GM23338 (cell line): ENCODE results near the gene RECQL5. TPM values are rescaled to one million over a fixed set of nuclear protein-coding genes. Genes with fewer than 3 reads are reported as not detected.

Source experiments
- ATAC-seq: fragments of 200-7000 bp; cut with Tn5 transposase; 3 replicates; pipeline ENCODE4 v1.9.1; 2020
- DNase-seq: peaks from one replicate; pipeline ENCODE4 v3.0.0-alpha.2; 2015; ENCODE audit warnings: low spot score
- H2AFZ ChIP-seq: fragments of 200-600 bp; sonication (generic); 2 replicates; pipeline ENCODE4 v1.8.0; 2016; ENCODE audit warnings: antibody characterized with exemption, mild to moderate bottlenecking, moderate library complexity
- H3F3A ChIP-seq: fragments of 200-600 bp; sonication (generic); replicated peaks from 2 replicates; pipeline ENCODE4 v1.8.0; 2017; ENCODE audit warnings: antibody characterized with exemption, mixed run types, low read depth
- H3K27ac ChIP-seq: fragments of 200-600 bp; sonication (generic); 2 replicates; pipeline ENCODE4 v1.6.1; 2016; ENCODE audit warnings: low read depth
- H3K27me3 ChIP-seq: fragments of 200-600 bp; sonication (generic); 2 replicates; pipeline ENCODE4 v1.8.0; 2016; ENCODE audit warnings: mild to moderate bottlenecking, mixed run types, moderate library complexity; ENCODE audit not compliant: insufficient read depth
- H3K36me3 ChIP-seq: fragments of 200-600 bp; sonication (generic); 2 replicates; pipeline ENCODE4 v1.8.0; 2016; ENCODE audit warnings: mild to moderate bottlenecking; ENCODE audit not compliant: insufficient read depth
- H3K4me1 ChIP-seq: fragments of 200-600 bp; sonication (generic); 2 replicates; pipeline ENCODE4 v1.8.0; 2016; ENCODE audit warnings: mild to moderate bottlenecking, moderate library complexity; ENCODE audit not compliant: insufficient read depth
- H3K4me2 ChIP-seq: fragments of 200-600 bp; sonication (generic); 2 replicates; pipeline ENCODE4 v1.7.1; 2017; ENCODE audit warnings: mixed run types
- H3K4me3 ChIP-seq: fragments of 200-600 bp; sonication (generic); 2 replicates; pipeline ENCODE4 v1.6.1; 2016; ENCODE audit warnings: mixed run types
- H3K79me2 ChIP-seq: fragments of 200-600 bp; sonication (generic); replicated peaks from 2 replicates; pipeline ENCODE4 v1.8.0; 2017; ENCODE audit warnings: mild to moderate bottlenecking; ENCODE audit not compliant: insufficient read depth
- H3K9me2 ChIP-seq: fragments of 200-600 bp; sonication (generic); 2 replicates; pipeline ENCODE4 v1.8.0; 2017; ENCODE audit not compliant: insufficient read depth
- H4K20me1 ChIP-seq: fragments of 200-600 bp; sonication (generic); replicated peaks from 2 replicates; pipeline ENCODE4 v1.8.0; 2017; ENCODE audit warnings: mild to moderate bottlenecking; ENCODE audit not compliant: insufficient read depth
- H3K27ac Mint-ChIP-seq: 2 replicates; pipeline ENCODE4 v1.8.0; 2020; ENCODE audit warnings: inconsistent platforms, mild to moderate bottlenecking, moderate library complexity, mixed read lengths
- H3K27me3 Mint-ChIP-seq: 3 replicates; pipeline ENCODE4 v1.8.0; 2022; ENCODE audit warnings: low read depth, mild to moderate bottlenecking, moderate library complexity, mixed read lengths, inconsistent platforms; ENCODE audit not compliant: insufficient read depth, poor library complexity
- H3K36me3 Mint-ChIP-seq: 3 replicates; pipeline ENCODE4 v1.8.0; 2021; ENCODE audit warnings: low read depth, mild to moderate bottlenecking, inconsistent platforms, moderate library complexity, mixed read lengths
- H3K4me1 Mint-ChIP-seq: 3 replicates; pipeline ENCODE4 v1.8.0; 2020; ENCODE audit warnings: mild to moderate bottlenecking, inconsistent platforms, mixed read lengths
- H3K4me3 Mint-ChIP-seq: 3 replicates; pipeline ENCODE4 v1.8.0; 2021; ENCODE audit warnings: moderate library complexity, mild to moderate bottlenecking, inconsistent platforms, mixed read lengths
- H3K9me3 Mint-ChIP-seq: 3 replicates; pipeline ENCODE4 v1.8.0; 2020; ENCODE audit warnings: moderate library complexity, mild to moderate bottlenecking, inconsistent platforms, mixed read lengths
- CREB1 ChIP-seq: fragments of 250-450 bp; sonication (Bioruptor Pico); IDR thresholded peaks from 2 replicates; pipeline ENCODE4 v1.5.0; 2020; ENCODE audit warnings: low read depth, mild to moderate bottlenecking, moderate library complexity
- ETS1 ChIP-seq: IDR thresholded peaks from 2 replicates; pipeline ENCODE4 v1.6.1; 2016; ENCODE audit warnings: antibody characterized with exemption
- EZH2 ChIP-seq: fragments of 200-600 bp; sonication (generic); IDR thresholded peaks from one replicate; pipeline ENCODE4 v1.8.0; 2017; ENCODE audit warnings: antibody characterized with exemption, mild to moderate bottlenecking, low read depth; ENCODE audit not compliant: unreplicated experiment
- EZH2phosphoT487 ChIP-seq: fragments of 200-600 bp; sonication (generic); IDR thresholded peaks from one replicate; pipeline ENCODE4 v1.8.1; 2018; ENCODE audit warnings: antibody characterized with exemption; ENCODE audit not compliant: unreplicated experiment
- JUNB ChIP-seq: IDR thresholded peaks from one replicate; pipeline ENCODE4 v1.6.1; 2016; ENCODE audit warnings: antibody characterized with exemption; ENCODE audit not compliant: unreplicated experiment
- NANOG ChIP-seq: IDR thresholded peaks from 2 replicates; pipeline ENCODE4 v1.6.1; 2016; ENCODE audit warnings: antibody characterized with exemption, borderline replicate concordance
- POLR2AphosphoS5 ChIP-seq: IDR thresholded peaks from 2 replicates; pipeline ENCODE4 v1.6.1; 2016; ENCODE audit warnings: antibody characterized with exemption, low read depth
- STAT1 ChIP-seq: IDR thresholded peaks from one replicate; pipeline ENCODE4 v1.6.1; 2016; ENCODE audit warnings: antibody characterized with exemption; ENCODE audit not compliant: unreplicated experiment
- ZNF114 ChIP-seq: fragments of 250-450 bp; sonication (Bioruptor Pico); IDR thresholded peaks from 2 replicates; pipeline ENCODE4 v1.5.0; 2020; ENCODE audit warnings: mild to moderate bottlenecking, moderate library complexity
- ZNF331 ChIP-seq: fragments of 250-450 bp; sonication (Bioruptor Pico); IDR thresholded peaks from 2 replicates; pipeline ENCODE4 v1.5.0; 2020; ENCODE audit warnings: low read depth, mild to moderate bottlenecking, moderate library complexity
- polyA plus RNA-seq: library from polyadenylated mRNA; unstranded; fragments of >200 nt; fragmentation: Nextera tagmentation; extraction: Ambion mirVana; gene quantifications from 2 replicates; pipeline ENCODE4 v1.2.1, GENCODE V29; 2016
- total RNA-seq: library from RNA; depleted of rRNA; stranded (reverse); fragments of >200 nt; shearing (Covaris generic); gene quantifications from 2 replicates; pipeline ENCODE4 v1.2.3, GENCODE V29; 2014
- TF ChIP-seq, protein P1 (sequence below): fragments of 250-450 bp; sonication (Bioruptor Pico); IDR thresholded peaks from 2 replicates; pipeline ENCODE4 v1.5.0; 2020; ENCODE audit warnings: mild to moderate bottlenecking, moderate library complexity
- TF ChIP-seq, protein P2 (sequence below), 2 experiments: fragments of 200-600 bp in 1 of 2; sonication (generic) in 1 of 2; conservative IDR thresholded peaks; 2 replicates each; pipeline versions ENCODE4 v1.5.1 to v1.6.1; 2016 to 2017; ENCODE audit warnings: antibody characterized with exemption in 2 of 2, low read depth in 2 of 2, mild to moderate bottlenecking in 2 of 2, moderate library complexity in 1 of 2
- TF ChIP-seq, protein P3 (sequence below): IDR thresholded peaks from one replicate; pipeline ENCODE4 v1.6.1; 2018; ENCODE audit warnings: antibody characterized with exemption; ENCODE audit not compliant: unreplicated experiment

Gene RECQL5
- total and polyA plus RNA-seq, 2 experiments from 2014 or later, result 20.0 to 23.3 TPM

DNA sequence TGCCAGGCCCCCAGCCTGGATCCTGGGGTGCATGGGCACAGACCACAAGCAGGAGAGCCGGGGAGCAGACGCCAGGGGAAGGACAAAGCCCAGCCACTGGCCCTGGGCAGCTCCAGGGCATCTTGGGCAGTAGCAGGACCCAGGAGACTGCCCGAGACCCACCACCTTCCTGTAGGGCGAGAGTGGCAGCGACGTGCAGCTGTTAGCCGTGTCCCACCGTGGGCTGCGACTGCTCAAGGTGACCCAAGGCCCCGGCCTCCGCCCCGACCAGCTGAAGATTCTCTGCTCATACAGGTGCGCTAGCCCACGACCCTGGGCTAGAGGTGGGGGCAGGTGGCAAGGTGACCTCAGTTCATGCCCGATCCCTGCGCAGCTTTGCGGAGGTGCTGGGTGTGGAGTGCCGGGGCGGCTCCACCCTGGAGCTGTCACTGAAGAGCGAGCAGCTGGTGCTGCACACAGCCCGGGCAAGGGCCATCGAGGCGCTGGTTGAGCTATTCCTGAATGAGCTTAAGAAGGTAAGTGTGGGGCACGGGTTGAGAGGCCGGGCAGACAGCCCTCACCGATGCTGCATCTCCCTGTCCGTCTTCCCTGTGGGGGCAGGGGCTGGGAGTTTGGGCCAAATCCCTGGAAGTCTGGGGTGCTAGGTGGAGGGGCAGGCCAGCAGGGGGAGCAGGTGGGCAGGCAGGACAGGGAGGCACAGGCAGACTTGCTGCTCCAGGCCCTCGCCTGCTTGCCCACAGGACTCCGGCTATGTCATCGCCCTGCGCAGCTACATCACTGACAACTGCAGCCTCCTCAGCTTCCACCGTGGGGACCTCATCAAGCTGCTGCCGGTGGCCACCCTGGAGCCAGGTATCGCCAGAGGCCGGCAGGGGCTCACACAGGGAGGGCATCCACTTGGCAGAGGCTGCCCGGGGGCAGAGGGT, 47.2 kb downstream of the RECQL5 start:
- Mint-ChIP-seq H3K36me3 (no peaks in the 10 kb centered on the region), H3K4me3 (no peak overlapping the region), H3K9me3 (no peaks in the 10 kb centered on the region; the same call in 2 of the 3 replicates), H3K27me3 (peaks cover 31% of the 10 kb centered on the region), H3K27ac (no peak overlapping the region), H3K4me1 (peaks cover 3% of the 10 kb centered on the region; the same call in 1 of the 3 replicates)
- Histone ChIP-seq H3K4me2 (no peak overlapping the region; the same call in 1 of the 2 replicates), H3K79me2 (no peaks in the 10 kb centered on the region), H4K20me1 (no peaks in the 10 kb centered on the region), H3K4me1 (no peaks in the 10 kb centered on the region), H3K4me3 (no peak overlapping the region), H3K36me3 (no peaks in the 10 kb centered on the region), H3K27ac (no peak overlapping the region), H3F3A (no peaks in the 10 kb centered on the region), H2AFZ (no peak overlapping the region), H3K27me3 (no peaks in the 10 kb centered on the region), H3K9me2 (no peaks in the 10 kb centered on the region)
- TF ChIP-seq POLR2AphosphoS5, result no peak
- peak; percentile 82 for TF ChIP-seq CREB1 (CRISPR knock-in tag)
- TF ChIP-seq ZNF331 (CRISPR knock-in tag), result no peak
- no peak for TF ChIP-seq ETS1
- no peak for TF ChIP-seq STAT1
- TF ChIP-seq, protein P1, sequence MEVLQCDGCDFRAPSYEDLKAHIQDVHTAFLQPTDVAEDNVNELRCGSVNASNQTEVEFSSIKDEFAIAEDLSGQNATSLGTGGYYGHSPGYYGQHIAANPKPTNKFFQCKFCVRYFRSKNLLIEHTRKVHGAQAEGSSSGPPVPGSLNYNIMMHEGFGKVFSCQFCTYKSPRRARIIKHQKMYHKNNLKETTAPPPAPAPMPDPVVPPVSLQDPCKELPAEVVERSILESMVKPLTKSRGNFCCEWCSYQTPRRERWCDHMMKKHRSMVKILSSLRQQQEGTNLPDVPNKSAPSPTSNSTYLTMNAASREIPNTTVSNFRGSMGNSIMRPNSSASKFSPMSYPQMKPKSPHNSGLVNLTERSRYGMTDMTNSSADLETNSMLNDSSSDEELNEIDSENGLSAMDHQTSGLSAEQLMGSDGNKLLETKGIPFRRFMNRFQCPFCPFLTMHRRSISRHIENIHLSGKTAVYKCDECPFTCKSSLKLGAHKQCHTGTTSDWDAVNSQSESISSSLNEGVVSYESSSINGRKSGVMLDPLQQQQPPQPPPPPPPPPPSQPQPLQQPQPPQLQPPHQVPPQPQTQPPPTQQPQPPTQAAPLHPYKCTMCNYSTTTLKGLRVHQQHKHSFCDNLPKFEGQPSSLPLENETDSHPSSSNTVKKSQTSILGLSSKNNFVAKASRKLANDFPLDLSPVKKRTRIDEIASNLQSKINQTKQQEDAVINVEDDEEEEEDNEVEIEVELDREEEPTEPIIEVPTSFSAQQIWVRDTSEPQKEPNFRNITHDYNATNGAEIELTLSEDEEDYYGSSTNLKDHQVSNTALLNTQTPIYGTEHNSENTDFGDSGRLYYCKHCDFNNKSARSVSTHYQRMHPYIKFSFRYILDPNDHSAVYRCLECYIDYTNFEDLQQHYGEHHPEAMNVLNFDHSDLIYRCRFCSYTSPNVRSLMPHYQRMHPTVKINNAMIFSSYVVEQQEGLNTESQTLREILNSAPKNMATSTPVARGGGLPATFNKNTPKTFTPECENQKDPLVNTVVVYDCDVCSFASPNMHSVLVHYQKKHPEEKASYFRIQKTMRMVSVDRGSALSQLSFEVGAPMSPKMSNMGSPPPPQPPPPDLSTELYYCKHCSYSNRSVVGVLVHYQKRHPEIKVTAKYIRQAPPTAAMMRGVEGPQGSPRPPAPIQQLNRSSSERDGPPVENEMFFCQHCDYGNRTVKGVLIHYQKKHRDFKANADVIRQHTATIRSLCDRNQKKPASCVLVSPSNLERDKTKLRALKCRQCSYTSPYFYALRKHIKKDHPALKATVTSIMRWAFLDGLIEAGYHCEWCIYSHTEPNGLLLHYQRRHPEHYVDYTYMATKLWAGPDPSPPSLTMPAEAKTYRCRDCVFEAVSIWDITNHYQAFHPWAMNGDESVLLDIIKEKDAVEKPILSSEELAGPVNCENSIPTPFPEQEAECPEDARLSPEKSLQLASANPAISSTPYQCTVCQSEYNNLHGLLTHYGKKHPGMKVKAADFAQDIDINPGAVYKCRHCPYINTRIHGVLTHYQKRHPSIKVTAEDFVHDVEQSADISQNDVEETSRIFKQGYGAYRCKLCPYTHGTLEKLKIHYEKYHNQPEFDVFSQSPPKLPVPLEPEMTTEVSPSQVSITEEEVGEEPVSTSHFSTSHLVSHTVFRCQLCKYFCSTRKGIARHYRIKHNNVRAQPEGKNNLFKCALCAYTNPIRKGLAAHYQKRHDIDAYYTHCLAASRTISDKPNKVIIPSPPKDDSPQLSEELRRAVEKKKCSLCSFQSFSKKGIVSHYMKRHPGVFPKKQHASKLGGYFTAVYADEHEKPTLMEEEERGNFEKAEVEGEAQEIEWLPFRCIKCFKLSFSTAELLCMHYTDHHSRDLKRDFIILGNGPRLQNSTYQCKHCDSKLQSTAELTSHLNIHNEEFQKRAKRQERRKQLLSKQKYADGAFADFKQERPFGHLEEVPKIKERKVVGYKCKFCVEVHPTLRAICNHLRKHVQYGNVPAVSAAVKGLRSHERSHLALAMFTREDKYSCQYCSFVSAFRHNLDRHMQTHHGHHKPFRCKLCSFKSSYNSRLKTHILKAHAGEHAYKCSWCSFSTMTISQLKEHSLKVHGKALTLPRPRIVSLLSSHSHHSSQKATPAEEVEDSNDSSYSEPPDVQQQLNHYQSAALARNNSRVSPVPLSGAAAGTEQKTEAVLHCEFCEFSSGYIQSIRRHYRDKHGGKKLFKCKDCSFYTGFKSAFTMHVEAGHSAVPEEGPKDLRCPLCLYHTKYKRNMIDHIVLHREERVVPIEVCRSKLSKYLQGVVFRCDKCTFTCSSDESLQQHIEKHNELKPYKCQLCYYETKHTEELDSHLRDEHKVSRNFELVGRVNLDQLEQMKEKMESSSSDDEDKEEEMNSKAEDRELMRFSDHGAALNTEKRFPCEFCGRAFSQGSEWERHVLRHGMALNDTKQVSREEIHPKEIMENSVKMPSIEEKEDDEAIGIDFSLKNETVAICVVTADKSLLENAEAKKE, result no peak
- TF ChIP-seq, protein P2, sequence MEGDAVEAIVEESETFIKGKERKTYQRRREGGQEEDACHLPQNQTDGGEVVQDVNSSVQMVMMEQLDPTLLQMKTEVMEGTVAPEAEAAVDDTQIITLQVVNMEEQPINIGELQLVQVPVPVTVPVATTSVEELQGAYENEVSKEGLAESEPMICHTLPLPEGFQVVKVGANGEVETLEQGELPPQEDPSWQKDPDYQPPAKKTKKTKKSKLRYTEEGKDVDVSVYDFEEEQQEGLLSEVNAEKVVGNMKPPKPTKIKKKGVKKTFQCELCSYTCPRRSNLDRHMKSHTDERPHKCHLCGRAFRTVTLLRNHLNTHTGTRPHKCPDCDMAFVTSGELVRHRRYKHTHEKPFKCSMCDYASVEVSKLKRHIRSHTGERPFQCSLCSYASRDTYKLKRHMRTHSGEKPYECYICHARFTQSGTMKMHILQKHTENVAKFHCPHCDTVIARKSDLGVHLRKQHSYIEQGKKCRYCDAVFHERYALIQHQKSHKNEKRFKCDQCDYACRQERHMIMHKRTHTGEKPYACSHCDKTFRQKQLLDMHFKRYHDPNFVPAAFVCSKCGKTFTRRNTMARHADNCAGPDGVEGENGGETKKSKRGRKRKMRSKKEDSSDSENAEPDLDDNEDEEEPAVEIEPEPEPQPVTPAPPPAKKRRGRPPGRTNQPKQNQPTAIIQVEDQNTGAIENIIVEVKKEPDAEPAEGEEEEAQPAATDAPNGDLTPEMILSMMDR (conservative IDR thresholded peaks at IDR 0.05; ENCODE audit: low read depth in 2 of 2), result peak; percentile 70 to 93
- TF ChIP-seq JUNB, result no peak
- no peak for TF ChIP-seq ZNF114
- TF ChIP-seq, protein P3, sequence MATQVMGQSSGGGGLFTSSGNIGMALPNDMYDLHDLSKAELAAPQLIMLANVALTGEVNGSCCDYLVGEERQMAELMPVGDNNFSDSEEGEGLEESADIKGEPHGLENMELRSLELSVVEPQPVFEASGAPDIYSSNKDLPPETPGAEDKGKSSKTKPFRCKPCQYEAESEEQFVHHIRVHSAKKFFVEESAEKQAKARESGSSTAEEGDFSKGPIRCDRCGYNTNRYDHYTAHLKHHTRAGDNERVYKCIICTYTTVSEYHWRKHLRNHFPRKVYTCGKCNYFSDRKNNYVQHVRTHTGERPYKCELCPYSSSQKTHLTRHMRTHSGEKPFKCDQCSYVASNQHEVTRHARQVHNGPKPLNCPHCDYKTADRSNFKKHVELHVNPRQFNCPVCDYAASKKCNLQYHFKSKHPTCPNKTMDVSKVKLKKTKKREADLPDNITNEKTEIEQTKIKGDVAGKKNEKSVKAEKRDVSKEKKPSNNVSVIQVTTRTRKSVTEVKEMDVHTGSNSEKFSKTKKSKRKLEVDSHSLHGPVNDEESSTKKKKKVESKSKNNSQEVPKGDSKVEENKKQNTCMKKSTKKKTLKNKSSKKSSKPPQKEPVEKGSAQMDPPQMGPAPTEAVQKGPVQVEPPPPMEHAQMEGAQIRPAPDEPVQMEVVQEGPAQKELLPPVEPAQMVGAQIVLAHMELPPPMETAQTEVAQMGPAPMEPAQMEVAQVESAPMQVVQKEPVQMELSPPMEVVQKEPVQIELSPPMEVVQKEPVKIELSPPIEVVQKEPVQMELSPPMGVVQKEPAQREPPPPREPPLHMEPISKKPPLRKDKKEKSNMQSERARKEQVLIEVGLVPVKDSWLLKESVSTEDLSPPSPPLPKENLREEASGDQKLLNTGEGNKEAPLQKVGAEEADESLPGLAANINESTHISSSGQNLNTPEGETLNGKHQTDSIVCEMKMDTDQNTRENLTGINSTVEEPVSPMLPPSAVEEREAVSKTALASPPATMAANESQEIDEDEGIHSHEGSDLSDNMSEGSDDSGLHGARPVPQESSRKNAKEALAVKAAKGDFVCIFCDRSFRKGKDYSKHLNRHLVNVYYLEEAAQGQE, result no peak
- no peak for TF ChIP-seq EZH2
- TF ChIP-seq EZH2phosphoT487, result no peak
- TF ChIP-seq NANOG, result no peak
- ATAC-seq (peak; percentile 88), DNase-seq (peak; percentile 92)
